Stomach (tissue), 4 donors: ENCODE measurements around the gene THSD4.

Experiments used
- CTCF ChIP-seq, 7 experiments: fragments of 450-650 bp in 4 of 7; fragments of 200-600 bp in 3 of 7; sonication (generic) in 3 of 7; IDR thresholded peaks; one replicate each; pipeline ENCODE4 v1.5.1; 2016 to 2019; ENCODE audit warnings: antibody characterized with exemption in 7 of 7, control low read depth in 2 of 7, mild to moderate bottlenecking in 1 of 7
- EP300 ChIP-seq: sonication (generic); formaldehyde crosslinking; IDR thresholded peaks from one replicate; pipeline ENCODE4 v1.6.1; 2017; ENCODE audit warnings: antibody characterized with exemption
- POLR2A ChIP-seq, 4 donors: fragments of 450-650 bp; IDR thresholded peaks; one replicate each; pipeline ENCODE4 v1.6.1; 2016; ENCODE audit warnings: antibody characterized with exemption in 4 of 4, control low read depth in 2 of 4, mild to moderate bottlenecking in 1 of 4, moderate library complexity in 1 of 4
- POLR2AphosphoS5 ChIP-seq, 3 donors: sonication (generic); formaldehyde crosslinking; IDR thresholded peaks; one replicate each; pipeline ENCODE4 v1.6.1; 2016; ENCODE audit warnings: antibody characterized with exemption in 3 of 3

GRCh38 chr15:71148048-71148447 is 32.8 kb downstream of the THSD4 start:
- TF ChIP-seq POLR2A (IDR thresholded peaks at IDR 0.05) (no peak), CTCF (IDR thresholded peaks at IDR 0.05) (no peak), POLR2AphosphoS5 (IDR thresholded peaks at IDR 0.05) (no peak), EP300 (no peak)
